Activated CD4-positive, alpha-beta memory T cell treated with anti-CD3 and anti-CD28 coated beads for 36 hours (primary cell): Measurements from ENCODE around the gene ODF2. TPM values are rescaled to one million over a fixed set of nuclear protein-coding genes. Genes with fewer than 3 reads are reported as not detected.
"Not testable (repeated sequence)": the region's sequence is repeated elsewhere in the genome, so short reads cannot be mapped to it uniquely, and the experiment has no call there.

Experiments used
- CTCF ChIA-PET: fragments of 350-600 bp; sonication (Branson Sonifier 250); formaldehyde crosslinking; loops from one replicate; lab custom pipeline; 2021; ENCODE audit warnings: antibody characterized with exemption, inconsistent platforms; lab: Charles Lee
- POLR2A ChIA-PET: fragments of 350-600 bp; sonication (Branson Sonifier 250); formaldehyde crosslinking; loops from one replicate; lab custom pipeline; 2021; ENCODE audit warnings: antibody characterized with exemption; lab: Charles Lee
- DNase-seq: peaks from one replicate; pipeline ENCODE4 v3.0.0-alpha.2; 2020
- H3K27ac Mint-ChIP-seq: one replicate; pipeline ENCODE4 v1.8.0; 2021; ENCODE audit warnings: mixed read lengths
- H3K27me3 Mint-ChIP-seq: one replicate; pipeline ENCODE4 v1.8.0; 2021; ENCODE audit warnings: mixed read lengths
- H3K36me3 Mint-ChIP-seq: one replicate; pipeline ENCODE4 v1.8.0; 2021; ENCODE audit warnings: mixed read lengths
- H3K4me1 Mint-ChIP-seq: one replicate; pipeline ENCODE4 v1.8.0; 2021; ENCODE audit warnings: low read depth, mixed read lengths
- H3K4me3 Mint-ChIP-seq: one replicate; pipeline ENCODE4 v1.8.0; 2021; ENCODE audit warnings: mild to moderate bottlenecking, mixed read lengths
- H3K9me3 Mint-ChIP-seq: one replicate; pipeline ENCODE4 v1.8.0; 2021; ENCODE audit warnings: mixed read lengths
- intact Hi-C: fragments of 100-400 bp; cut with micrococcal nuclease; formaldehyde crosslinking; loops from one replicate; pipeline ENCODE4 v1.15.1; 2023
- total RNA-seq, 2 experiments: library from RNA; stranded (reverse); gene quantifications; one replicate each; pipeline ENCODE4 v1.2.3, GENCODE V29; 2021

ODF2 gene
- total RNA-seq, 2 experiments from 2014 or later: 68.9 to 72.8 TPM

GRCh38 chr9:128505414-128505765 lies 49.6 kb downstream of the ODF2 start:
- no peaks in the 10 kb centered on the region for H3K9me3 Mint-ChIP-seq
- peaks cover 17% of the 10 kb centered on the region for H3K36me3 Mint-ChIP-seq
- peaks cover 26% of the 10 kb centered on the region for H3K4me1 Mint-ChIP-seq
- CTCF ChIA-PET: interaction anchor here (0.9 to 1.3 kb wide), 4 partner anchors 53 to 210 kb away, joined by 3 read pairs; no protein-coding TSS in a partner anchor
- H3K4me3 Mint-ChIP-seq: peak overlapping the region; percentile 99
- H3K27ac Mint-ChIP-seq: peak overlapping the region; percentile 97
- no peaks in the 10 kb centered on the region for H3K27me3 Mint-ChIP-seq
- POLR2A ChIA-PET: interaction anchor here (0.8 to 1.9 kb wide), 6 partner anchors 9 to 219 kb away, joined by 3 to 8 read pairs (median 3); partner anchors contain the start of gene SPTAN1
- intact Hi-C loops: loop anchor here (2.0 kb wide), 1 partner anchor 143 kb away; no protein-coding TSS in a partner anchor
- no peak for DNase-seq

- intact Hi-C loops: loop anchor here (2.0 kb wide), 1 partner anchor 143 kb away; no protein-coding TSS in a partner anchor
- peaks cover 16% of the 10 kb centered on the region for H3K36me3 Mint-ChIP-seq
- H3K27ac Mint-ChIP-seq, DNase-seq, H3K9me3 Mint-ChIP-seq, H3K27me3 Mint-ChIP-seq: not testable (repeated sequence)
- H3K4me3 Mint-ChIP-seq: peak overlapping the region; percentile 99
- ChIA-PET POLR2A (interaction anchor here (0.8 to 1.1 kb wide), 2 partner anchors 17 to 64 kb away, joined by 3 read pairs; no protein-coding TSS in a partner anchor), CTCF (interaction anchor here (0.9 kb wide), 1 partner anchor 52 kb away, joined by 3 read pairs; no protein-coding TSS in a partner anchor)
- peaks cover 26% of the 10 kb centered on the region for H3K4me1 Mint-ChIP-seq
These were observed 50.1 kb downstream of the ODF2 start for GRCh38 chr9:128505906-128506305.

GRCh38 chr9:128512820-128513219 lies 57.0 kb downstream of the ODF2 start:
- no peaks in the 10 kb centered on the region for H3K9me3 Mint-ChIP-seq
- peaks cover 13% of the 10 kb centered on the region for H3K4me1 Mint-ChIP-seq
- intact Hi-C loops: no loop called here
- no peak for DNase-seq
- H3K4me3 Mint-ChIP-seq: no peak overlapping the region
- H3K36me3 Mint-ChIP-seq: peaks cover 34% of the 10 kb centered on the region
- no peaks in the 10 kb centered on the region for H3K27me3 Mint-ChIP-seq
- CTCF ChIA-PET: no interaction called here
- no peak overlapping the region for H3K27ac Mint-ChIP-seq
- POLR2A ChIA-PET: no interaction called here

- ChIA-PET CTCF (interaction anchor here (0.6 kb wide), 1 partner anchor 102 kb away, joined by 3 read pairs; no protein-coding TSS in a partner anchor), POLR2A (no interaction called here)
These were observed 66.2 kb downstream of the ODF2 start for GRCh38 chr9:128521956-128522355.

GRCh38 chr9:128523199-128523925 lies 67.6 kb downstream of the ODF2 start:
- Mint-ChIP-seq H3K27ac (no peak overlapping the region), H3K9me3 (peaks cover 4% of the 10 kb centered on the region), H3K4me3 (no peak overlapping the region), H3K36me3 (peaks cover 41% of the 10 kb centered on the region), H3K4me1 (no peaks in the 10 kb centered on the region), H3K27me3 (no peaks in the 10 kb centered on the region)
- intact Hi-C loops: no loop called here
- ChIA-PET POLR2A (interaction anchor here (1.0 kb wide), 1 partner anchor 18 kb away, joined by 3 read pairs; no protein-coding TSS in a partner anchor), CTCF (interaction anchor here (1.2 kb wide), 1 partner anchor 85 kb away, joined by 4 read pairs; no protein-coding TSS in a partner anchor)
- DNase-seq: no peak

More at GRCh38 chr9:128521956-128522355, 66.2 kb downstream of the ODF2 start:
- no peak for DNase-seq
- no peak overlapping the region for H3K4me3 Mint-ChIP-seq
- H3K4me1 Mint-ChIP-seq: no peaks in the 10 kb centered on the region
- intact Hi-C loops: no loop called here
- no peak overlapping the region for H3K27ac Mint-ChIP-seq
- H3K9me3 Mint-ChIP-seq: peaks cover 4% of the 10 kb centered on the region
- no peaks in the 10 kb centered on the region for H3K27me3 Mint-ChIP-seq
- H3K36me3 Mint-ChIP-seq: peaks cover 45% of the 10 kb centered on the region

- Mint-ChIP-seq H3K27ac (no peak overlapping the region), H3K27me3 (no peaks in the 10 kb centered on the region), H3K4me1 (no peaks in the 10 kb centered on the region), H3K36me3 (peaks cover 39% of the 10 kb centered on the region), H3K4me3 (no peak overlapping the region), H3K9me3 (no peaks in the 10 kb centered on the region)
- intact Hi-C loops: no loop called here
- ChIA-PET POLR2A (no interaction called here), CTCF (no interaction called here)
- DNase-seq: no peak
These were observed 70.9 kb downstream of the ODF2 start for GRCh38 chr9:128526720-128527119.

GRCh38 chr9:128528445-128529160 lies 72.8 kb downstream of the ODF2 start:
- DNase-seq: no peak
- H3K36me3 Mint-ChIP-seq: peaks cover 39% of the 10 kb centered on the region
- H3K4me3 Mint-ChIP-seq: no peak overlapping the region
- ChIA-PET POLR2A (interaction anchor here (1.3 kb wide), 1 partner anchor 21 kb away, joined by 3 read pairs; no protein-coding TSS in a partner anchor), CTCF (no interaction called here)
- intact Hi-C loops: no loop called here
- no peaks in the 10 kb centered on the region for H3K27me3 Mint-ChIP-seq
- H3K4me1 Mint-ChIP-seq: no peaks in the 10 kb centered on the region
- H3K27ac Mint-ChIP-seq: no peak overlapping the region
- H3K9me3 Mint-ChIP-seq: no peaks in the 10 kb centered on the region

- Mint-ChIP-seq H3K4me1 (no peaks in the 10 kb centered on the region), H3K36me3 (peaks cover 43% of the 10 kb centered on the region), H3K27ac (no peak overlapping the region), H3K27me3 (no peaks in the 10 kb centered on the region), H3K4me3 (no peak overlapping the region), H3K9me3 (no peaks in the 10 kb centered on the region)
- CTCF ChIA-PET: no interaction called here
- POLR2A ChIA-PET: interaction anchor here (1.3 kb wide), 1 partner anchor 21 kb away, joined by 3 read pairs; no protein-coding TSS in a partner anchor
- intact Hi-C loops: no loop called here
- no peak for DNase-seq
These were observed 73.4 kb downstream of the ODF2 start for GRCh38 chr9:128529191-128529590.

GRCh38 chr9:128532581-128532980 lies 76.8 kb downstream of the ODF2 start:
- Mint-ChIP-seq H3K9me3 (no peaks in the 10 kb centered on the region), H3K4me1 (no peaks in the 10 kb centered on the region), H3K36me3 (peaks cover 34% of the 10 kb centered on the region), H3K27me3 (no peaks in the 10 kb centered on the region), H3K4me3 (no peak overlapping the region), H3K27ac (no peak overlapping the region)
- no peak for DNase-seq
- CTCF ChIA-PET: interaction anchor here (0.7 kb wide), 1 partner anchor 237 kb away, joined by 3 read pairs; no protein-coding TSS in a partner anchor
- intact Hi-C loops: no loop called here
- POLR2A ChIA-PET: no interaction called here

- H3K4me3 Mint-ChIP-seq: no peak overlapping the region
- intact Hi-C loops: no loop called here
- no peaks in the 10 kb centered on the region for H3K27me3 Mint-ChIP-seq
- peaks cover 36% of the 10 kb centered on the region for H3K36me3 Mint-ChIP-seq
- DNase-seq: no peak
- peaks cover 7% of the 10 kb centered on the region for H3K4me1 Mint-ChIP-seq
- H3K27ac Mint-ChIP-seq: peak overlapping the region; percentile 8
- no peaks in the 10 kb centered on the region for H3K9me3 Mint-ChIP-seq
- ChIA-PET POLR2A (interaction anchor here (1.6 kb wide), 1 partner anchor 9 kb away, joined by 5 read pairs; no protein-coding TSS in a partner anchor), CTCF (no interaction called here)
These were observed 85.0 kb downstream of the ODF2 start for GRCh38 chr9:128540634-128541360.

- Mint-ChIP-seq H3K27me3 (no peaks in the 10 kb centered on the region), H3K27ac (no peak overlapping the region), H3K4me3 (no peak overlapping the region), H3K9me3 (no peaks in the 10 kb centered on the region), H3K4me1 (peaks cover 29% of the 10 kb centered on the region), H3K36me3 (peaks cover 9% of the 10 kb centered on the region)
- ChIA-PET POLR2A (interaction anchor here (0.6 to 1.1 kb wide), 2 partner anchors 22 to 268 kb away, joined by 3 read pairs; no protein-coding TSS in a partner anchor), CTCF (no interaction called here)
- intact Hi-C loops: no loop called here
- no peak for DNase-seq
These were observed 90.7 kb downstream of the ODF2 start for GRCh38 chr9:128546504-128546903.
